Measurements from ENCODE around the gene EXT2.

Gene EXT2

GRCh38 chr11:44057340-44057739 is 38.1 kb upstream of the EXT2 start:
- in situ Hi-C loops (cut with MboI; ENCODE audit: low sequenced_read_pairs, unreplicated experiment) = no loop called here
- TF ChIP-seq, protein P1, sequence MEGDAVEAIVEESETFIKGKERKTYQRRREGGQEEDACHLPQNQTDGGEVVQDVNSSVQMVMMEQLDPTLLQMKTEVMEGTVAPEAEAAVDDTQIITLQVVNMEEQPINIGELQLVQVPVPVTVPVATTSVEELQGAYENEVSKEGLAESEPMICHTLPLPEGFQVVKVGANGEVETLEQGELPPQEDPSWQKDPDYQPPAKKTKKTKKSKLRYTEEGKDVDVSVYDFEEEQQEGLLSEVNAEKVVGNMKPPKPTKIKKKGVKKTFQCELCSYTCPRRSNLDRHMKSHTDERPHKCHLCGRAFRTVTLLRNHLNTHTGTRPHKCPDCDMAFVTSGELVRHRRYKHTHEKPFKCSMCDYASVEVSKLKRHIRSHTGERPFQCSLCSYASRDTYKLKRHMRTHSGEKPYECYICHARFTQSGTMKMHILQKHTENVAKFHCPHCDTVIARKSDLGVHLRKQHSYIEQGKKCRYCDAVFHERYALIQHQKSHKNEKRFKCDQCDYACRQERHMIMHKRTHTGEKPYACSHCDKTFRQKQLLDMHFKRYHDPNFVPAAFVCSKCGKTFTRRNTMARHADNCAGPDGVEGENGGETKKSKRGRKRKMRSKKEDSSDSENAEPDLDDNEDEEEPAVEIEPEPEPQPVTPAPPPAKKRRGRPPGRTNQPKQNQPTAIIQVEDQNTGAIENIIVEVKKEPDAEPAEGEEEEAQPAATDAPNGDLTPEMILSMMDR (IDR thresholded peaks at IDR 0.05; ENCODE audit: borderline replicate concordance, control extremely low read depth, extremely low read depth, insufficient read depth, missing control alignments) = no peak
- DNase-seq (ENCODE audit: low spot score) = no peak

- no peak for DNase-seq (ENCODE audit: low spot score)
- TF ChIP-seq, protein P1 (IDR thresholded peaks at IDR 0.05; ENCODE audit: borderline replicate concordance, control extremely low read depth, extremely low read depth, insufficient read depth, missing control alignments) = no peak
- in situ Hi-C loops (cut with MboI; ENCODE audit: low sequenced_read_pairs, unreplicated experiment) = no loop called here
Measured at GRCh38 chr11:44058275-44058674, 37.2 kb upstream of the EXT2 start.

GRCh38 chr11:44065161-44065661 is 30.3 kb upstream of the EXT2 start:
- TF ChIP-seq, protein P1 (IDR thresholded peaks at IDR 0.05; ENCODE audit: borderline replicate concordance, control extremely low read depth, extremely low read depth, insufficient read depth, missing control alignments) = no peak
- no peak for DNase-seq (ENCODE audit: low spot score)
- in situ Hi-C loops (cut with MboI; ENCODE audit: low sequenced_read_pairs, unreplicated experiment) = no loop called here

DNA sequence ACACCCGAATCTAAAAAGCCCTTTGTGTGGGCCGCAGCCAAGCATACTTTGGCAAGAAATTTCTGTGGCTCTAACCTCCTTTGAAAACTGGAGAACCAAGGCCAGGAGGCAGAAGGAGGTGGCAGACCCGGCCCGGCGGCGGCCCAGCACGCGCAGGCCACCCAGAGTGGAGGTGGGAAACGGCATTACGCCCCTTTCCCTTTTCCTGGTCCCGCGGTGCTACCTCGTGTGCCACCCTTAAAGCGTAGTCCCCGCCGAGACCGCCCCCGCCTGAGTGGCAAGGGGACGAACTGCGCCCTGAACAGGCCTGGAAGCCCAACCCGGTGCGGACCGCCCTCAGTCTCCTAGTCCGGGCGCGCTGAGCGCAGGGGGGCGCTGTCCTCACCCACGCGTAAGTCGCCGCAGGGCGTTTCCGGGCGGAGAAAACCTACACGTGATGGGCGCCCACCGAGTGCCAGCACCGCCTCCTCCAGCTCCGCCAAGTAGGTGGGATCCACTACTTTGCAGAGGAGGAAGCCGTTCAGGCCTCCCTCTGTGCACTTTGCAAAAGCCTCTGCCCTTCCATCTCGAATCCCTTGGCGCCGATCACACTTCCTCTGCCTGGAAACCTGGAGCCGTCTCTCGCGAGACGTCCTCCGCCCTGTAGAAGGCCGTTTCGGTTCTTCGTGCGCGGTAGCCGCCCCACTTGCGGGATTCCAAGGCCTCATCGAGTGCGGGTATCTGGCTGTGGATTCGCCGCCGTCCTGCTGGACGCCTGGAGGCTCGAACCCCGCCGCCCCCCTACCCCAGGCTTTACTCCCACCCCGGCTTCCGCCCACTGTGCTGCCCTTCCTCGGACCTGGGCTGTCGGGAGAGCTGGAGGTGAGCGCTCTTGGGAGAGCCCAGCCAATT is 29.4 kb upstream of the EXT2 start, which contains the start of gene ACCS:
Gene ACCS (plus strand): TSS at position 430 of the 891 bp plus-strand sequence. CDS start 1,358 bp downstream, outside the sequence.
- in situ Hi-C loops (cut with MboI; ENCODE audit: low sequenced_read_pairs, unreplicated experiment) = no loop called here
- peak; percentile 88 for DNase-seq (ENCODE audit: low spot score)
- TF ChIP-seq, protein P1 (IDR thresholded peaks at IDR 0.05; ENCODE audit: borderline replicate concordance, control extremely low read depth, extremely low read depth, insufficient read depth, missing control alignments) = peak; percentile 83

- in situ Hi-C loops (cut with MboI; ENCODE audit: low sequenced_read_pairs, unreplicated experiment) = no loop called here
- TF ChIP-seq, protein P1 (IDR thresholded peaks at IDR 0.05; ENCODE audit: borderline replicate concordance, control extremely low read depth, extremely low read depth, insufficient read depth, missing control alignments) = no peak
- no peak for DNase-seq (ENCODE audit: low spot score)
Measured at GRCh38 chr11:44066732-44067141, 28.7 kb upstream of the EXT2 start.

- TF ChIP-seq, protein P1 (IDR thresholded peaks at IDR 0.05; ENCODE audit: borderline replicate concordance, control extremely low read depth, extremely low read depth, insufficient read depth, missing control alignments) = no peak
- in situ Hi-C loops (cut with MboI; ENCODE audit: low sequenced_read_pairs, unreplicated experiment) = no loop called here
- DNase-seq (ENCODE audit: low spot score) = no peak
Measured at GRCh38 chr11:44067266-44067665, 28.2 kb upstream of the EXT2 start.

Data from GM13976 (cell line).